ENCODE results near the gene SELP.
A peak's percentile ranks its signal among the peaks of the same experiment; 100 is the strongest.
"Not testable (repeated sequence)": the region's sequence is repeated elsewhere in the genome, so short reads cannot be mapped to it uniquely, and the experiment has no call there.

SELP gene

GRCh38 chr1:169630006-169630405, at the start of gene SELP:
SELP (minus strand) TSS chr1:169630124; CDS start chr1:169630074, 50 bp downstream.
- DNase-seq (ENCODE audit: low read depth) = no peak

GRCh38 chr1:169679692-169680091, 49.8 kb upstream of the SELP start:
- no peak for DNase-seq (ENCODE audit: low read depth)

GRCh38 chr1:169676001-169676400, 46.1 kb upstream of the SELP start:
- DNase-seq (ENCODE audit: low read depth) = peak; percentile 63

- no peak for DNase-seq (ENCODE audit: low read depth)
These were observed 40.9 kb upstream of the SELP start for GRCh38 chr1:169670836-169671235.

GRCh38 chr1:169670244-169670643, 40.3 kb upstream of the SELP start:
- not testable (repeated sequence) for DNase-seq (ENCODE audit: low read depth)

GRCh38 chr1:169667699-169668596, 38.0 kb upstream of the SELP start:
- DNase-seq (ENCODE audit: low read depth) = not testable (repeated sequence)

- not testable (repeated sequence) for DNase-seq (ENCODE audit: low read depth)
These were observed 37.3 kb upstream of the SELP start for GRCh38 chr1:169667227-169667639.

- DNase-seq (ENCODE audit: low read depth) = not testable (repeated sequence)
These were observed 32.8 kb upstream of the SELP start for GRCh38 chr1:169662680-169663079.

GRCh38 chr1:169661066-169661465, 31.1 kb upstream of the SELP start:
- not testable (repeated sequence) for DNase-seq (ENCODE audit: low read depth)

- DNase-seq (ENCODE audit: low read depth) = not testable (repeated sequence)
These were observed 28.9 kb upstream of the SELP start for GRCh38 chr1:169658777-169659176.

- no peak for DNase-seq (ENCODE audit: low read depth)
These were observed 23.9 kb upstream of the SELP start for GRCh38 chr1:169653873-169654272.

GRCh38 chr1:169651035-169651434, 21.1 kb upstream of the SELP start:
- no peak for DNase-seq (ENCODE audit: low read depth)

GRCh38 chr1:169650551-169650950, 20.6 kb upstream of the SELP start:
- DNase-seq (ENCODE audit: low read depth) = no peak

GRCh38 chr1:169648709-169649108, 18.8 kb upstream of the SELP start:
- no peak for DNase-seq (ENCODE audit: low read depth)

GRCh38 chr1:169648187-169648586, 18.3 kb upstream of the SELP start:
- no peak for DNase-seq (ENCODE audit: low read depth)

- no peak for DNase-seq (ENCODE audit: low read depth)
These were observed 17.6 kb upstream of the SELP start for GRCh38 chr1:169647512-169647911.

- no peak for DNase-seq (ENCODE audit: low read depth)
These were observed 14.4 kb upstream of the SELP start for GRCh38 chr1:169644297-169644696.

- DNase-seq (ENCODE audit: low read depth) = no peak
These were observed 5.0 kb upstream of the SELP start for GRCh38 chr1:169634877-169635276.

GRCh38 chr1:169634145-169634544, 4.2 kb upstream of the SELP start:
- DNase-seq (ENCODE audit: low read depth) = no peak

GRCh38 chr1:169631249-169631648, 1.3 kb upstream of the SELP start:
- no peak for DNase-seq (ENCODE audit: low read depth)

- no peak for DNase-seq (ENCODE audit: low read depth)
These were observed 5.0 kb downstream of the SELP start for GRCh38 chr1:169624912-169625311.

GRCh38 chr1:169624122-169624521, 5.8 kb downstream of the SELP start:
- DNase-seq (ENCODE audit: low read depth) = no peak

- no peak for DNase-seq (ENCODE audit: low read depth)
These were observed 6.6 kb downstream of the SELP start for GRCh38 chr1:169623132-169623926.

All from ELR (cell line).